ENCODE measurements around the gene FBXL13.
"Not testable (repeated sequence)": the region's sequence is repeated elsewhere in the genome, so short reads cannot be mapped to it uniquely, and the experiment has no call there.

Gene FBXL13

DNA sequence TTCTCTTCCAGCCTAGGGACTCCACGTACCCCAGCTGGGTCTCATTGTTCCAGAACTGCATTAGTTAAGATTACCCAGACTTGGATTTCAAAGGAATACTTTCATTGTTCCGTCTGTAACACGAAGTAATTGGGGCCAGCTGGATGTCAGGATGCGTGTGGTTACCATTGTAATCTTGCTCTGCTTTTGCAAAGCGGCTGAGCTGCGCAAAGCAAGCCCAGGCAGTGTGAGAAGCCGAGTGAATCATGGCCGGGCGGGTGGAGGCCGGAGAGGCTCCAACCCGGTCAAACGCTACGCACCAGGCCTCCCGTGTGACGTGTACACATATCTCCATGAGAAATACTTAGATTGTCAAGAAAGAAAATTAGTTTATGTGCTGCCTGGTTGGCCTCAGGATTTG lies 140.8 kb downstream of the FBXL13 start:
- peak; percentile 93 for DNase-seq

DNA sequence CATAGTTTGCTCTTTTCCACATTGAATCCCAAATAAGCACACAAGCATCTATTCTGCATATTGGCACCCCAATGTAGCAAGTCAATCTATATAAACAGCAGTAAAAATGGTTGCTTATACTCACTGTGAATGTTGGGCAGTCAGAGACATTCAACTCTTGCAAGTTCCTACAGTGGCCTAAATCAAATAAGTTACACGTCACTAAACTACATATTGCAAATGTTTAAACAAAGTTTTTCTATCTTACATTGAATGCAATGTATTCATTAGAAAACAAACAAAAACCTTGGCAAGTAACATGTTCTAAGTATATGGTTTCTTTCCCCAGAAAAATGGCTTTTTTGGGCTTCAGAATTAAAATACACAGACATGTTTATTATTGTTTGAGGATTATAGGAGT lies 142.8 kb downstream of the FBXL13 start:
- no peak for DNase-seq

DNA sequence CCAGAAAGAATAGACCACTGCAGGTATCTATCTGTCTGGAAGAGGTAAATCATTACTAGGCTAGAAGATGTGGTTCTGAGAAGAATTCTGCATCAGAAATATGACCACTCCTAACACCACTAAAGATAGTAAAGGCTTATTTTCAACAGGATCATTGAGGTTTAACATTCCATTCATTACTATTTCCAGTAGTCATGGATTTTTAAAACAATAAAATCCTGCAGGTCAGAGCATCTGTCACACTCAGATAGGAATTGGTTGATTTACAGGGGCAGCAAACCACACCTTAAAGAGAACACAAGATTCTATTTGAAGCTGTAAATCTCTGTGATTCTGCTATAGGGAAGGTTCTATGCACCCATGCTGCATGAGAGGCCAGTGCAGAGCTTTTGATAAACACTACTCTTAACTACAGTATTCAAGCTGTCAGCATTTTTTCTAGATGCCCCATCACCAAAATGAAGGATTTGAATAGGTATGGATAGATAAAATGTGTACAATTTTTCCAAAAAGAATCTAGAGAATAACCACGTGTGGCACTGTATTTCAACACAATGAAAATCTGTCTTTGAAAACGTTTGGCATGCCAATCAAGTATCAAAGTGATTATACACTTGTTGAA lies 147.2 kb downstream of the FBXL13 start:
- DNase-seq: peak; percentile 61

DNA sequence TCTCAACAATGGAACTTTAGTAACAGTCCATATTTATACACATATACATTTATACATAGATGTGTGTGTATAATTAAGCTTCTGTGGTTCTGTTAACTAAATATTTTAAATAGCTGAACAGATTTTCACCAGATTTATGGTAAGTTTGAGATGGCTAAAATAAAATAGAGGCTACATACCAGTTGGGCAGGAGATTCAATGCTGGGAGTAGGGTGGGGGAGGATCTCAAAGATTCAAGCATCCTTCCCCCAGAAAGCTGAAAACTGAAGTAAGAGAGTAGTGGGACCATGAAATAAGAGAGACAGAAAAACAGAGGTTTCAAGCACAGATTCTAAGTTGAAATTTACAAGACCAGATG lies 147.8 kb downstream of the FBXL13 start:
- peak; percentile 57 for DNase-seq

DNA sequence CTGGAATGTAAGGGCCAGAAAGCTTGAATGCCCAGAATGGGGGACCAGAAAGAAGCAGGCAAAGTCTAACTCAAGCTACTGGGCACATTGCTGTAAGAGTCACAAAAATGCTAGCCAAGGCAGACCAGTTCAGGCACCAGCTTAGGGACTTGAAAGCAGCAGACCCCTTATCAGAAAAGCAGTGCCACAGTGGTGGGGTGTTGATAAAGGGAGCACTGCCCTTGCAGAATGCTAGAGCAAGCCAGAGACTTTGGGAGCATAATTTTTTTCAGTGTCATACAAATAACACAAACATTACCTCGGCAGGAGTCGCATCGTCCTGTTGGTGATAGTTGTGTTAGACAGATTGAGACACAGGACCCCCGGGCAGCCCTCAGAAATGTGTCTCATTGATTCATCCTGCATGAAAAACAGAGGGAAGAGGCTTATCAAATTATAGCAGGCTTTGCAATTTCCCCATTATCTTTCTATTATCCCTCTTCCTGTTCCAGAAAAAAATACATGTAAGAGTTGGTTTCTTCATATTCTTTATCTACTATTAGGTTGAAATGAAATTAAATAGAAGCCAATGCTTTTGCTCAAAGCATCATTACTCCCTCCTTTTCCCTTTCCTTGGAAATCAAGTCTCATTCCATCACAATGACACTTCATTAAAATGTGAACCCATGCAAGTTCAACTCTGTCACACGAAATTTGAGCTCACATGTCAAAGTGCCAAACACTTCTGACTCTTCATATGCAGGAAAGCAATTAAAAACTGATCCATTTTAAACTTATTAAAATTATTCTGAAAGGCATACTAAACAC lies 148.4 kb downstream of the FBXL13 start:
- peak; percentile 74 for DNase-seq

DNA sequence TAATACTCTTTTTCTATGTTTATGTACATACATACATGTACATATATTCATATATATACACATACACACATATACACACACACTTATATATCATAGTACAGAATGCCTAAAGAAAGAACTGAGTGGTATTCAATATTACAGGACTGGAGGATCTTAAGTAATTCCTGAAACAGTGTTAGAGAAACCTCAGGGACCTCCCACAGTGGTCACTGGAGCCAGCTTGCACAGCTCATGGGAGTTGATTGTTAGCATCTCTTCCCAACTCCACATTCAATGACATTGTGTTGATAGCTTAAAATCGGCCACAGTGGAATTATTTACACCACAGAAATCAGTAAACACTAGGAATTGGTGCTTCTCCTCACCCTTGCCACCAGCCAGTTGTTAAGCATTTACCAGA lies 155.8 kb downstream of the FBXL13 start:
- no peak for DNase-seq

DNA sequence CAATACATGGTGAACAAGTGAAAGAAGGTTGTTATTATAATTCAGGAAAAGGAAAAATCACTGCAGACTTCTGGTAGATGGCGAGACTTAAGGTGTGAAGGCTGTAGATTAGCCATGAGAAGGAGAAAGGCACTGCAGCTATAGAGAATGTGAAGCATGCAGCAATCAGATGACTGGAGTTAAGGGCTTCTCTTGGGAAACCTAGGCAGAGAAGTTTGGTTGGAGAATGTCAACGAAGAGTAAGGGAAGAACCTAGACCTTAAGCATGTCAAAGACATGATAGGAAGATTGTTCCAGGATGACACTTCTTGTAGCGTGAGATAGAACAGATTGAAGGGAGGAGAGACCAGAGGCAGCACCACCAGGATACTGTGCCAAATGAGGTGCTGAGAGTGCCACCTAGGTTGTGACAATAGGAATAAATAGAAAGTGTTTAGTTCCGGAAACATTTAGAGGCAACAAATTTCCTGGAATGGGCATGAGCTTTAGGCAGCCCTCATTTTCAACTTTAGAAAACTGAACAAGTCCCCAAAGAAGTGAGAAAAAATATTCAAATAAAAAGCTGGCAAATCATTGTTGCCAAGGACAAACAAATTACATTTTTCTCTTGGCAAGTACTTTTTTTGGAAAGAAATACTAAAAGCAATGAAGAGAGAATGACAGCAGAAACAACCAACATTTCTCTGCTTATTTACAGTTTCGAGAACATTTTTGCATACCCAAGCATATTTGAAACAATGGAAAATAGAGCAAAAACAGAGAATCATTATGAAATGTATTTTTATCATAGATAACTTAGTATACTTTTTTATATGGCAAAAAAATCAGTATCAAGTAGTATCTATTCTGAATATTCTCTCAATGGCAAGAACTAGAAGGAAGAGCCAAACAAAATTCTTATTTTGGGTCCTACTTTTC lies 156.9 kb downstream of the FBXL13 start:
- DNase-seq: no peak

DNA sequence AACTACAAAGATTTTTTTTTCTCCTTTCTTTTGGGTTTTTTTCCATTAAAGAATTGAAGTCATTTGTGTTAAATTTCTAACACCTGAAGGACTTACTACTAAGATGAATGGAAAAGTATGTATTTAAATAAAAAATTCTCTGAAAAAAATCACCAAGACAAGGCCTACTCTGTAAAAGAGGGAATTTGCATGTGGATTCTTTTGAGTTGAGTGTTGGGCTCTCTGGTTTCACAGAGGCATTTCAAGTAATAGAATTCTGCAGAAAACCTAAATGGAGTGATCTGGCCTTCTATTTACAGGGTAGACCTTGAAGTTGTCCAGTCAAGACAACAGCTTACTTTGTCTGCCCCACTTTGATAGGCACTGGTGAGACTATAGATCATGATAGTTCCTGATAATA lies 157.7 kb downstream of the FBXL13 start:
- peak; percentile 45 for DNase-seq

DNA sequence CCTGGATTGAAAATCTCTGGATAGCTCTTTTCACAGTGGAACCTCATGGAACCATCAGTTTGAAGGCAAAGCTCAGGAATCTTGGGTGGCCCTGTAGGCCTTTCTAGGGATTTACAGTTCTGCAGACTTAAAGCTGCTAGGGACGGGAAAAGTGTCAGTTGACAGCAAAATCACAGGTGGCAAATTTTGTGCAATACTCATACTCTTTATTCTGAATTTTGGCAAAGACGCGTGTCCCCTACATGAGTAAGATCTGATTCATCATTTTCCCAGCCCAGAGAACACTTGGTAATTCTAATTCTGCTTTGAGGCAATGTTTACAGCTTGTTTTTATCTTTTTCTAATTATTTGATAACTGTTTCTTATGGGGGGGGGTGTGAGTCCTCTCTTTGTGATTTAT lies 158.2 kb downstream of the FBXL13 start:
- peak; percentile 80 for DNase-seq

DNA sequence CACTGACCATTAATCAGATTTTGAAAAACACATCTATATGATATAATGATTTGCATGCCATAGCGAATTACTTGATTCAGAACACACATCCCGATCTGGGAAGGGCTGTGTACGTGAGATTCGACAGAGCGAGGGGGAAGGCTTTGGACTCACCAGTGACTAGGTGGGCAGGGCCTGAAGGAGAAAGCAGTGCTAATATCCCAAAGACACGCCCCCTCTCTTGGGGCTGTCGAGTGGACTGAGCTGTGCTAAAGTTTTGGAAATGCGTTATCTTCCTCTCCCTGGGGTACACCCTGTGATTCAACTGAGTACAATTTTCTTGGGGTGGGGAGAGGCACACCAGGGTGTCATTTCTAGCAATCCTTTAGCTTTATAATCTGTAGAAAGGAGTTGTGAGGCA lies 160.0 kb downstream of the FBXL13 start:
- DNase-seq: peak; percentile 70

DNA sequence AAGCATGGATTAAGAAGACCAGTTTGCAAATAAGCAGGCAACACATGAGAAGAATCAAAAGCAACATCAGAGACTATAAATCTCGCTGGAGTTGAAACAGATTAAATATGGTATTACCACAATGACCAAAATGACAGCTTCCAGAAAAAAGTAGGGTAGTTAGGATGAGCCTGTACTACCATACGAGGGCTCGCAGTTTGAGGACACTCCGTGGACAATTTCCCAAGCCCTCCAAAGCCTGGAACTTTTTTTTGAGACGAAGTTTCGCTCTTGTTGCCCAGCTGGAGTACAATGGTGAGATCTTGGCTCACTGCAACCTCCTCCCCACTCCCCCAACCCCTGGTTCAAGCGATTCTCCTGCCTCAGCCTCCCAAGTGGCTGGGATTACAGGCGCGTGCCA lies 160.8 kb downstream of the FBXL13 start:
- DNase-seq: no peak

DNA sequence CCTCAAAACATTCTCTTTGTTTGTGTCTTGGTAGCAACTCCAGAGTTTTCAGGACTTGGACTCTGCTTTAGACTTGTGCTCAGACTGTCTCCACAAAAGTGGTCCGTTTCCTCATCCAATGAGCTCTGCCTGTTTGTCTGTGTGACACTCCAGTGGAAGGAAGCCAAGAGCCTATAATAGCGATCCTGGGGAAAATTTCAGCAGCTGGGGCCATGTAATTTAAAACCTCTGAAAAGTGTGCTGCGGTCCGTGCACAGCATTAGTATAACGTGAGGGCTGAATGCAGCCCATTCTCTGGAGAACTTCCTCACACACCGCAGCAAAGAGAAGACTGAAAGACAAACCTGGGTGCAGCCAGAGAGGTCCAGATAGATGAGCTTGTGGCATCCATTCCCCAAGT lies 161.9 kb downstream of the FBXL13 start, which contains the start of gene LRRC17:
TSS of gene LRRC17 (plus strand) at position 259 of the 400 bp plus-strand sequence. CDS start 20,914 bp downstream, outside the sequence.
- DNase-seq: peak; percentile 85

DNA sequence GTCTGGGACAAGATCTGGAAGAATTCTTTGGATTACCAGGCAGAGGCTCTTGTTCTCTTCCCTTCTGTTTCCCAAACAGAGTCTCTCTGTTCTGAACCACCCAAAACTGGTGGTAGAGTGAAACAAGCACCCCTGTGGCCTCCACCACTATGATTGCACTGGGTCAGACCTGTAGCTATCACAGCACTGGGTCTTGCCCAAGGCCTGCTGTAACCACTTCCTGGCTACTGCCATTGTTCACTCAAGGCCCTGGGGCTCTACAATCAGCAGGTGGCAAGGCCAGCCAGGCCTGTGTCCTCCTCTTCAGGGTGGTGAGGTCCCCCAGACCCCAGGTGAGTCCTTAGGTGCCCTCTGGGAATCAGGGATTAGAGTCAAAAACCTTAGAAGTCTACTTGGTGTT lies 165.9 kb downstream of the FBXL13 start:
- no peak for DNase-seq

DNA sequence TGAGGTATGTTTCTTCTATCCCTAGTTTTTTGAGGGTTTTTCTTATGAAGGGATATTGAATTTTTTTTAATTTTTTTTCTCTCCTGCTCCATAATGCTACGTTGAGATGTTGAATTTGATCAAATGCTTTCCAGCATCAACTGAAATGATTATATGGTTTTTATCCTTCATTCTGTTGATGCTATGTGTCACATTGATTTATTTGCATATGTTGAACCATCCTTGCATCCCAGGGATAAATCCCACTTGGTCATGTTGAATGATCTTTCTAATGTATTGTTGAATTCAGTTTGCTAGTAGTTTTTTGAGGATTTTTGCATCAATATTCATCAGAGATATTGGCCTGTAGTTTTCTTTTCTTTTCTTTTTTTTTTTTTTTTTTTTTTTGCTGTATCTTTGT lies 171.0 kb downstream of the FBXL13 start:
- not testable (repeated sequence) for DNase-seq

DNA sequence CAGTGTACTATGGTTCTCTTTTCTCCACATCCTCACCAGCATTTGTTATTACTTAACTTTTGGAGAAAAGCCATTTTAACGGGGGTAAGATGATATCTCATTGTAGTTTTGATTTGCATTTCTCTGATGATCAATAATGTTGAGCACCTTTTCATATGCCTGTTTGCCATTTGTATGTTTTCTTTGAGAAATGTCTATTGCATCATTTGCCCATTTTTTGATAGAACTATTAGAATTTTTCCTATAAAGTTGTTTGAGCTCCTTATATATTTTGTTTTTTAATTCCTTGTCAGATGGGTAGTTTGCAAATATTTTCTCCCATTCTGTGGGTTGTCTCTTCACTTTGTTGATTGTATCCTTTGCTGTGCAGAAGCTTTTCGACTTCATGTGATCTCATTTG lies 172.5 kb downstream of the FBXL13 start:
- DNase-seq: not testable (repeated sequence)

DNA sequence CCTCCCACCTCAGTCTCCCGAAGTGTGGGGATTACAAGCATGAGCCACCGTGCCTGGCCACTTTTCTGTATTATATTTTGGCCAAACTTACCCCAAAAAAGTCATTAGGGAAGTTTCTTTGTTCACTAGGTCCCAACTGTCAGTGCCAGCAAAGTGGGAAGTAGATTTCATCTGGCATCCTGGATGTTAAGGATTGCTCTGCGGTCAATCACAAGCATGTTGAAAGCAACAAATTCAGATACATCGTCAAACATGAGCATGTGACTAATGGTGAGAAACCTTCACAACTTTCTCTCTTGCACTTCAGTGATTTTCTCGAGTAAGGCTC lies 176.1 kb downstream of the FBXL13 start:
- no peak for DNase-seq

DNA sequence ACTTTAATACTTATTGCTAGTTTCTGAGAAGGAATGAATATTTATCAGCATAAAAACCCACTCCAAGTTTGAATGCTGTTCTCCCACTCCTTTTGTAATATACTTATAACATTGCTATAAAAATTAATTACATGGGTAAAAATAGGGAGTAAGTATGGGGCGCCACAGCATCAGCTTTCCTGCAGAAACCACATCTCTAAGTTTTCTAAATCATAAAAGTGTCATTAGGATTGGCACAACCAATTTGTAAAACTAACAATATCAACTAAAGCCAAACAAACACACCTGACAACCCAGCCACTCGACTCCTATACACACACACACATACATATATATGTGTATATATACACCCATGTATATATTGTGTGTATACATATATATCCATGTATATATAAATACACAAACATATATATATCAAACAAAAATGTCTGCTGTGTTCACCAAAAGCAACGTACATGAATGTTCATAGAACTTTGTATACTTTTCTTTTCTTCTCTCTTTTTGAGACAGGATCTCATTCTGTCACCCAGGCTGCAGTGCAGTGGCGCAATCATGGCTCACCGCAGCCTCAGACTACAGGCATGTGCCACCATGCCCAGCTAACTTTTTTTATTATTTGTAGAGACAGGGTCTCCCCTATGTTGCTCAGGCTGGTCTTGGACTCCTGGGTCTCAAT lies 176.6 kb downstream of the FBXL13 start:
- DNase-seq: no peak

DNA sequence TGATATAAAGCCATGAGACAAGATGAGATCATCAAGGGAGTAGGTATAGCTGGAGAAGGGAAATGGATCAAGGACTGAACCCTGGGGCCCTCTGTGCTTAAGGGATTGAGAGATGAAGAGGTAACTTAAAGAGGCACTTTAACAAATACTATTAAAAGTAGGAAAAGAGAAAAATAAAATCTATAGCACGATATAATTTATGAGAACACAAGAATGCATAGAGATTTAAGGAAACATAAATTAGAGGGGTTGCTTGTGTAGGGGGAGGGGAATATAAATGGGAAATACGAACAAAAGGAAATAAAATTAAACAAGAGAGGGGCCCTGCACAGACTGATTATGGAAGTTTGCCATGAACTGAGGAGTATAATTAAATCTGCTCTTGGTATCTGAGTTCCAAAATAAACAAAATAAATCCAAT lies 177.4 kb downstream of the FBXL13 start:
- no peak for DNase-seq

DNA sequence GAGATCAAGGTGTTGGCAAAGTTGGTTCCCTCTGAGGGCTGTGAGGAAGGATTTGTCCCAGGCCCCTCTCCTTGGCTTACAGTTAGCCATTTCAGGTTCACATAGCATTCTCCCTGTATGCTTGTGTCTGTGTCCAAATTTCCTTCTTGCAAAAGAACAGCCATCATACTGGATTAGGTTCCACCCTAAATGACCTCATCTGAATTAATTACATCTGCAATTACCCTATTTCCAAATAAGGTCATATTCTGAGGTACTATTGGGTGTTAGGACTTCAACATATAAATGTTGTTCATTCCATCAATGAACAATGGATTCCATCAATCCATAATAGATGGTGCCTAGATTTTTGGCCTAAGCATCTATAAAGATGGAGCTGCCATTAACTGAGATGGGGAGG lies 178.0 kb downstream of the FBXL13 start:
- DNase-seq: no peak

DNA sequence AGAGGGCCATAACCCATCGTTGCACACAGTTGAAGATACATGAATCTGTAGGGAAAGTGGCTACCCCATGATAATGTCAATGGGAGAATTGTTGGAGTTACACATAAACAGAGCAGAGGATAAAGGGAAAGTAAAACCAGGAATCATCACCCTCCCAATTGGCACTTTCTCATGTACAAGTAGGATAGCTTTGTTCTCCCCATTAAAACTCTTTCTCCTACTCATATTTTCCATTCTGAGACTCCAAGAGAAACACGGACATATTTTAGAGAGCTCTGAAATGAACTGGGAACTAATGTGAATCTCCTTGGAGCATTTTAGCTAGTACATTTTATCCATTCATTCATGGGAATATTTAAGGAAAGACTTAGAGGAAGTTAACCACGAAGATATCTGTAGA lies 179.0 kb downstream of the FBXL13 start:
- DNase-seq: no peak

DNA sequence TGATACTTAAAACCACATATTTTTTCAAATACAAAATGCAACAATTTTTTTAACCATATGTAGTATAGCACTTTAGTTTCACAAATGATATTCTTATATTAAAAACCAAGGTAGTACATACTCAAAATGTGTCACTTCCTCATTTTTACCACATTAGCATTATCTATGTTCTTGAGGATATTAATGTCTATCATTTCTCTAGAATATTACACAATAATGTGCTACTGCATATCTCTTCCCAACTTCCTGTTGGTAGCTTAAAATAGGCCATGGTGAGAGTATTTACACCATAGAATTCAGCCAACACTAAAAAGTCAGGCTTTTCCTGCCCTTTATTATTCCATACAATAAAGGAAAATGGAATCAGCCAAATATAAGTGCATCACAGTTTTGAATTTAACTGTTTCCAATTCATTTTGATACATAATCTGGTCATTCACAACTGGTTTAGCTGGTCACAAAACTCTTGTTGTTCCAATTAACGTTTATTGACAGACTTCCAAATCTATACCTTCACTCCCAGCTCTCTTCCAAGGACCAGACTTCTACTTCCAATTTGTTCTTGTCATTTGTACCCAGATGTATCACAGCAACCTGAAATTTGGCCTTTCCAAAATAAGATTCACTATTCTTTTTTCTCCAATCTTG lies 181.8 kb downstream of the FBXL13 start:
- peak; percentile 40 for DNase-seq

DNA sequence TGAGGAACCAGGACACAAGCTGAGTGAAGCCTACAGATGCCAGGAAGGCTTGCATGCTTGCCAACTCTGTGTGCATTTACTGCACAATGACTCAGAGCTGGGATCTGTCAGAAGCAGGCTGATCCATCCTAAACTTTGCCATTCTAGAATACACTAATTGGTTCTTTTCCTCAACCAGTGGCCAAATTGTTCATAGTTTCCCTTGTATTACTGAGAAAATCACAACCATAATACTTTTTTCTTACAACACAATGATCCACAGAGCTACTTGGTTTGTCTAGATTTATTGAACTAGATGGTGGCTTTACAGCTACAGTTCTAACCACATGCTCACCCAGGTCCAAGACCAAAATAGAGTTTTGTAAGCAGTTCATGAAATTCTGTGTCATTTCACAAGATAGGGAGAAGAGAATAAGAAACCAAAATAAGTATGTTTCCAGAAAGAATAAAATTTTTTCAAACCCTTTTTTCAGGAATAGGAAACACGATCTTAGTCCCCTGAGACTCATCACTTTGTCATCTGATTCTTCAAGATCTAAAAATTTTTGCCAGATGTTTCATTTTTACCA lies 182.8 kb downstream of the FBXL13 start:
- peak; percentile 87 for DNase-seq
